HepG2 (cell line): ENCODE data around the gene SRR.

Source experiments
- ESRRA ChIP-seq: sonication (generic); formaldehyde crosslinking; IDR thresholded peaks from 2 replicates; pipeline ENCODE4 v1.5.1; 2020; ENCODE audit warnings: mild to moderate bottlenecking, low read depth, missing genetic modification reagents
- JUND ChIP-seq: sonication (generic); formaldehyde crosslinking; IDR thresholded peaks from 2 replicates; pipeline ENCODE4 v1.8.0; 2022; ENCODE audit warnings: mild to moderate bottlenecking, missing genetic modification reagents
- KLF6 ChIP-seq: IDR thresholded peaks from 2 replicates; pipeline ENCODE4 v1.8.0; 2016; ENCODE audit warnings: missing biosample characterization, missing genetic modification reagents
- MAFK ChIP-seq, 2 experiments: IDR thresholded peaks in 1 of 2; conservative IDR thresholded peaks in 1 of 2; 2 replicates each; pipeline ENCODE4 v1.6.1; 2011; ENCODE audit warnings: improper control_type of control experiment in 2 of 2, low read length in 2 of 2
- MTA3 ChIP-seq: sonication (generic); formaldehyde crosslinking; IDR thresholded peaks from 2 replicates; pipeline ENCODE4 v1.4.0; 2020; ENCODE audit warnings: missing genetic modification reagents
- RAD21 ChIP-seq: fragments of 450-650 bp; formaldehyde crosslinking; IDR thresholded peaks from 2 replicates; pipeline ENCODE4 v1.5.0; 2020; ENCODE audit warnings: mild to moderate bottlenecking
- ZNF256 ChIP-seq: sonication (generic); formaldehyde crosslinking; conservative IDR thresholded peaks from 2 replicates; pipeline ENCODE4 v1.4.0; 2020; ENCODE audit warnings: missing genetic modification reagents
- ZNF543 ChIP-seq: sonication (generic); formaldehyde crosslinking; IDR thresholded peaks from 2 replicates; pipeline ENCODE4 v1.4.0; 2020; ENCODE audit warnings: mild to moderate bottlenecking, missing genetic modification reagents
- TF ChIP-seq, protein P1 (sequence below): sonication (generic); formaldehyde crosslinking; IDR thresholded peaks from 2 replicates; pipeline ENCODE4 v1.5.0; 2020; ENCODE audit warnings: mild to moderate bottlenecking, missing genetic modification reagents, moderate library complexity
- TF ChIP-seq, protein P2 (sequence below): sonication (generic); formaldehyde crosslinking; IDR thresholded peaks from 2 replicates; pipeline ENCODE4 v1.5.1; 2020; ENCODE audit warnings: missing genetic modification reagents, mild to moderate bottlenecking, borderline replicate concordance

DNA sequence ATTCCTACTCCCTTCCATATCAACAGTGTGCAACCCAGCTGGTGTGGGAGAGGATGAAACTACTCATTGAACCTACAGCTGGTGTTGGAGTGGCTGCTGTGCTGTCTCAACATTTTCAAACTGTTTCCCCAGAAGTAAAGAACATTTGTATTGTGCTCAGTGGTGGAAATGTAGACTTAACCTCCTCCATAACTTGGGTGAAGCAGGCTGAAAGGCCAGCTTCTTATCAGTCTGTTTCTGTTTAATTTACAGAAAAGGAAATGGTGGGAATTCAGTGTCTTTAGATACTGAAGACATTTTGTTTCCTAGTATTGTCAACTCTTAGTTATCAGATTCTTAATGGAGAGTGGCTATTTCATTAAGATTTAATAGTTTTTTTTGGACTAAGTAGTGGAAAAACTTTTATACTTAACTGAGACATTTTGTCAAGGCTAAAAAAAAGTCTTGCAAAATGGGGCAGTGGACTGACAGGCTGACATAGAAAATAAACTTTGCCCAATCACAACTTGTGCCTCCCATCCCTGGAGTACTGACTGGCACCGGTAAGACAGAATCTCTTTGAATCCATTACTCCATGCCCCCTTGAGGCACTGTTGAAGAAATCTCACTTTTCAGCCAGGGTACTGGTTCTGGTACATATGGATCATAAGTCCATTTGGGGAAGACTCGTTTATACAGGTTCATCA, 20.0 kb downstream of the SRR start:
- TF ChIP-seq MTA3 (CRISPR knock-in tag) (no peak), RAD21 (CRISPR knock-in tag) (no peak), JUND (CRISPR knock-in tag) (no peak), KLF6 (CRISPR knock-in tag) (no peak), ZNF256 (CRISPR knock-in tag) (no peak), MAFK (conservative IDR thresholded peaks at IDR 0.05 in 1 of 2, IDR thresholded peaks at IDR 0.05 in 1 of 2; ENCODE audit: low read length in 2 of 2) (no peak), ESRRA (no peak), ZNF543 (CRISPR knock-in tag) (no peak)
- TF ChIP-seq, protein P1, sequence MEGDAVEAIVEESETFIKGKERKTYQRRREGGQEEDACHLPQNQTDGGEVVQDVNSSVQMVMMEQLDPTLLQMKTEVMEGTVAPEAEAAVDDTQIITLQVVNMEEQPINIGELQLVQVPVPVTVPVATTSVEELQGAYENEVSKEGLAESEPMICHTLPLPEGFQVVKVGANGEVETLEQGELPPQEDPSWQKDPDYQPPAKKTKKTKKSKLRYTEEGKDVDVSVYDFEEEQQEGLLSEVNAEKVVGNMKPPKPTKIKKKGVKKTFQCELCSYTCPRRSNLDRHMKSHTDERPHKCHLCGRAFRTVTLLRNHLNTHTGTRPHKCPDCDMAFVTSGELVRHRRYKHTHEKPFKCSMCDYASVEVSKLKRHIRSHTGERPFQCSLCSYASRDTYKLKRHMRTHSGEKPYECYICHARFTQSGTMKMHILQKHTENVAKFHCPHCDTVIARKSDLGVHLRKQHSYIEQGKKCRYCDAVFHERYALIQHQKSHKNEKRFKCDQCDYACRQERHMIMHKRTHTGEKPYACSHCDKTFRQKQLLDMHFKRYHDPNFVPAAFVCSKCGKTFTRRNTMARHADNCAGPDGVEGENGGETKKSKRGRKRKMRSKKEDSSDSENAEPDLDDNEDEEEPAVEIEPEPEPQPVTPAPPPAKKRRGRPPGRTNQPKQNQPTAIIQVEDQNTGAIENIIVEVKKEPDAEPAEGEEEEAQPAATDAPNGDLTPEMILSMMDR = no peak
- TF ChIP-seq, protein P2, sequence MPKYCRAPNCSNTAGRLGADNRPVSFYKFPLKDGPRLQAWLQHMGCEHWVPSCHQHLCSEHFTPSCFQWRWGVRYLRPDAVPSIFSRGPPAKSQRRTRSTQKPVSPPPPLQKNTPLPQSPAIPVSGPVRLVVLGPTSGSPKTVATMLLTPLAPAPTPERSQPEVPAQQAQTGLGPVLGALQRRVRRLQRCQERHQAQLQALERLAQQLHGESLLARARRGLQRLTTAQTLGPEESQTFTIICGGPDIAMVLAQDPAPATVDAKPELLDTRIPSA (CRISPR knock-in tag) = no peak
